Fibroblast of the aortic adventitia (primary cell): Measurements from ENCODE around the gene MCEMP1. TPM values are rescaled to one million over a fixed set of nuclear protein-coding genes. Genes with fewer than 3 reads are reported as not detected.

ENCODE experiments used
- DNase-seq: peaks from one replicate; pipeline ENCODE4 v3.0.0-alpha.2; 2010; ENCODE audit warnings: low read depth
- H3K4me3 ChIP-seq: 2 replicates; pipeline ENCODE4 v1.5.1; 2011; ENCODE audit warnings: low read depth, mild to moderate bottlenecking, control low read depth, low read length, moderate library complexity
- total RNA-seq: library from RNA; depleted of rRNA; stranded (reverse); fragments of >200 nt; gene quantifications from 2 replicates; pipeline ENCODE4 v1.2.3, GENCODE V29; 2012; ENCODE audit warnings: low replicate concordance
- TF ChIP-seq, protein P1 (sequence below): IDR thresholded peaks from 2 replicates; pipeline ENCODE4 v1.5.1; 2011; ENCODE audit warnings: mild to moderate bottlenecking, low read length, control low read depth, inconsistent platforms; ENCODE audit not compliant: insufficient read depth

The MCEMP1 gene
- total RNA-seq, 1 donor: not detected

DNA sequence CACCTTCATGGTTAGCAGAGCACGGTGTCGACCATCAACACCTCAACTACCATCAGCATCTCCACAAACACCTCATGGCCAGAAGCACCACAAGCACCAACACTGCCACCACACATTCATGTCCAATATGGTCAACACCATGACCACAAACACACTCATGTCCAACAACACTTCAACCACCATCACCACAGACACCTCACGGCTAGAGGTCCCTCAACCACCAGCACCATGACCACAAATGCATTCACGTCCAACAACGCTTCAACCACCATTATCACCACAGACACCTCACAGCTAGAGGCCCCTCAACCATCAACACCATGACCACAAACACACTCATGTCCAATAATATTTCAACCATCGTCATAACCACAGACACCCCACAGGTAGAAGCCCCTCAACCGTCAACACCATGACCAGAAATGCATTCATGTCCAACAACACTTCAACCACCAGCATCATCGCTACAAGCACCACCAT, 13.9 kb downstream of the MCEMP1 start:
- TF ChIP-seq, protein P1, sequence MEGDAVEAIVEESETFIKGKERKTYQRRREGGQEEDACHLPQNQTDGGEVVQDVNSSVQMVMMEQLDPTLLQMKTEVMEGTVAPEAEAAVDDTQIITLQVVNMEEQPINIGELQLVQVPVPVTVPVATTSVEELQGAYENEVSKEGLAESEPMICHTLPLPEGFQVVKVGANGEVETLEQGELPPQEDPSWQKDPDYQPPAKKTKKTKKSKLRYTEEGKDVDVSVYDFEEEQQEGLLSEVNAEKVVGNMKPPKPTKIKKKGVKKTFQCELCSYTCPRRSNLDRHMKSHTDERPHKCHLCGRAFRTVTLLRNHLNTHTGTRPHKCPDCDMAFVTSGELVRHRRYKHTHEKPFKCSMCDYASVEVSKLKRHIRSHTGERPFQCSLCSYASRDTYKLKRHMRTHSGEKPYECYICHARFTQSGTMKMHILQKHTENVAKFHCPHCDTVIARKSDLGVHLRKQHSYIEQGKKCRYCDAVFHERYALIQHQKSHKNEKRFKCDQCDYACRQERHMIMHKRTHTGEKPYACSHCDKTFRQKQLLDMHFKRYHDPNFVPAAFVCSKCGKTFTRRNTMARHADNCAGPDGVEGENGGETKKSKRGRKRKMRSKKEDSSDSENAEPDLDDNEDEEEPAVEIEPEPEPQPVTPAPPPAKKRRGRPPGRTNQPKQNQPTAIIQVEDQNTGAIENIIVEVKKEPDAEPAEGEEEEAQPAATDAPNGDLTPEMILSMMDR: no peak
- no peak for DNase-seq

DNA sequence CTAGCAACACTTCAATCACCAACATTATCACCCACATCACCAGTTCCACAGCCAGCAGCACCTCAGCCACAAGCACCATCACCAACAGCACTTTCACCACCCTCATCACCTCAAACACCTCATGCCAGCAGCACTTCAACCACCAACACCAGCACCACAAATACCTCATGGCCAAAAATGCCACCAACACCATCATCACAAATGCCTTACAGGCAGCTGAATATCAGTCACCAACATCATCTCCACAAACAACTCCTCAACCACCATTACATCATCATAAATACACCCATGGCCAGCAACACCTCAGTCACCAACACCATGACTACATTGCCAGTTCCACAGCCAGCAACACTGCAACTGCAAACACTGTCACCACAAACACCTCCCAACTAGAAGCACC, 14.6 kb downstream of the MCEMP1 start:
- no peak overlapping the region for H3K4me3 ChIP-seq
- no peak for DNase-seq
- TF ChIP-seq, protein P1: no peak

More for the DNA sequence above, 13.9 kb downstream of the MCEMP1 start:
- H3K4me3 ChIP-seq: no peak overlapping the region

DNA sequence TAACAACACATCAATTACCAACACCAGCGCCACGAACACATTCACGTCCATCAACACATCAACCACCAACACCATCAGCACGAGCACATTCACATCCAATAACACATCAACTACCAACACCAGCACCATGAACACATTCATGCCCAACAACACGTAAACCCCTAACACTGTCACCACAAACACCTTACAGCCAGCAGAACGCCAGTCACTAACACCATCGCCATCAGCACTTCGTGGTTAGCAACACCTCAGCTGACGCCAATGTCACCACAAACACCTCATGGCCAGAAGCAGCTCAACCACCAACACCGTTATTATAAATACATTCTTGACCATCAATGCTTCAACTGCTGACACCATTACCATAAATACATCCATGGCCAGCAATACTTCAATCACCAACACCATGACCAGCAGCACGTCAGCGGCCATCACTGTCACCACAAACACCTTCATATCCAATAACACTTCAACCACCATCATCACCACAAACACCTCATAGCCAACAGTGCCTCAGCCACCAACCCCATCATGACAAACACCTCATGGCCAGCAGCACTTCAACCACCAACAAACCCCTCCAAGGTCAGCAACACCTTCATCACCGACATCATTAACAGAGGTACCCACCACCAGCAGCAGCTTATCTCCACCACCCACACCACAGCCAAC, 15.7 kb downstream of the MCEMP1 start:
- DNase-seq: no peak
- TF ChIP-seq, protein P1: no peak
- no peak overlapping the region for H3K4me3 ChIP-seq

DNA sequence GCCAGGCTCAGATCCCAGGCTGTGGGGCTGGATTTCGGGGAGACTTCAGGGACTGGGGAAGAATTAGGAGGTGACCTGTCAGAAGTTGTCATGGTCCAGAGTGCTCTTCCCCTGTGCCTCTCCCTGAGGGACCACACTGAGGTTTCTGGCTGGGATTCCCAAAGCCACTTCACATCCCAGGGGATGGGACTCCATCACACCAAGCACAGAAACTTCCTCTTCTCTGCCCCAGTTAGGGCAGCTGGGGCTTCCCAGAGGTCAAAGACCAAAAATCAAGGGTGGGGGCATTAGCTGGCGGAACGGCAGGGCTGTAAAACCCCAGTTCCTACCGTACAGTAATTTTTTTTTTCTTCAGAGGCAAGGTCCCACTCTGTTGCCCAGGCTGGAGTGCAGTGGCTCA, 17.6 kb downstream of the MCEMP1 start:
- no peak for DNase-seq
- TF ChIP-seq, protein P1: no peak
- H3K4me3 ChIP-seq: no peak overlapping the region

DNA sequence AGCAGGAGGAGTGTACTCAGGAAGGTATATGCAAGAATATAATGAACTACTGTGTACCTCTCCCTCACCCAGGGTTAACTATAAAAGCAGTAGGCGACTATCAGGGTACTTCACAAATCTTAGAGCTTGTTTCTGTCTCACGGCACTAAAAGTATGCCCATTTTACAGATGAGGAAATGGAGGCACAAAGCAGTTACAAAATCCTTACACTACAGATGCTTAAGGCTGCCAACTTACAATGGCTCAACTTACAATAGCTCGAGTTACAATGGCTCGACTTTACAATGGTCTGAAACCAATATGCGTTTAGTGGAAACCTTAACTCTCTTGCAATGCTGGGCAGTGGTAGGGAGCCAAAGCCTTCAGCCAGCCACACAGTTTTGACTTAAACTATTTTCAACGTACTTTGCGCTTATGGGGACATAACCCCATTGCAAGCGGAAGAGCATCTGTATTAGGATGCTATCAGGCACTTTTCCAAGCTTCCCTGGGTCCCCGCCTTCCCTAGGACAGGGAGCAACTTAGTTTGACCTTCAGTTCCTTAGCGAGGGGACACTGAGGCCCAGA, 20.9 kb downstream of the MCEMP1 start:
- DNase-seq: no peak
- no peak overlapping the region for H3K4me3 ChIP-seq
- TF ChIP-seq, protein P1: no peak

DNA sequence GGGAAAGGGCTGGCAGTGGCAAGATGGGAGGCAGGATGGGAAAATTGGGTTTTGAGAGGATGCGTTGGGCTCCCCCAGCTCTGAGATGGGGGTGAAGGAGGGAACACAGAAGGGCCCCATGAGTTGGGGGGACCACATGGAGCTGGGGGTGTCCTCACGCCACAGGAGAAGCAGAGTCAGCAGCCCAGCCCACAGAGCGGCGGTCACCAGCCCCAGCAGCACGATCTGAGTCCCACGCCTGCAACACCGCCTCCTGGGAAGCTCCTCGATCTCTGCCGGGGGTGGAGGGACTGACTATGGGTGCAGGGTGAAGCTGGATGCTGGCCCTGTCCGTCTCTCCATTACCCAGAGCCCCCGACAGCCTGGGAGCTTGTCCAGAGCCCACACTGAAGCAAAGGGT, 21.7 kb downstream of the MCEMP1 start:
- TF ChIP-seq, protein P1: no peak
- no peak for DNase-seq

DNA sequence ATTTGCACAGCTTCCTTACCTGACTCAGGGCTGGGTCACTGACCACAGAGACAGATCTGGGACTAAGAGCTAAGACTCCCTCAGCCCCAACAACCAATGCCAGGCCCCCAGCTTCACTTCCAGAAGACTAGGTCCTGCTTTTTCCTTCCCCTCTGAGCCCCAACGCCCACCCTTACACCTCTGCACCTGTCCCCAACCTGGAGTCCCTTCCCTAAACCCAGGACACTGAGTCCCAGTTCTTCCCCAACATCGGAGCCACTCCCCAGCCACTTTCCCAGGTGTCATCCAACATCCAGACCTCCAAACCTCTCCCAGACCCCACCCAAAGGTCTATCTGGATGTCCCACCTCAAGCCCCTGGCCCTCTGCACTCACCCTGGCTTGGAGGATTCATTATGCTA, 22.1 kb downstream of the MCEMP1 start:
- TF ChIP-seq, protein P1: no peak
- no peak for DNase-seq
- H3K4me3 ChIP-seq: no peak overlapping the region

More for the DNA sequence above, 21.7 kb downstream of the MCEMP1 start:
- no peak overlapping the region for H3K4me3 ChIP-seq
